ENCODE results near the gene OXCT1. TPM values are rescaled to one million over a fixed set of nuclear protein-coding genes. Genes with fewer than 3 reads are reported as not detected.
"Not testable (repeated sequence)": the region's sequence is repeated elsewhere in the genome, so short reads cannot be mapped to it uniquely, and the experiment has no call there.

OXCT1 gene
- total RNA-seq, 6 experiments from 2014 or later: 40.4 to 44.0 (median 40.8) TPM

- Mint-ChIP-seq H3K27me3 (ENCODE audit: insufficient read depth) (no peaks in the 10 kb centered on the region), H3K9me3 (no peaks in the 10 kb centered on the region), H3K27ac (no peak overlapping the region), H3K36me3 (ENCODE audit: low read depth) (peaks cover 28% of the 10 kb centered on the region), H3K4me1 (ENCODE audit: low read depth) (no peaks in the 10 kb centered on the region), H3K4me3 (no peak overlapping the region)
- no peak for TF ChIP-seq CTCF (IDR thresholded peaks at IDR 0.05)
- no peak for DNase-seq
These were observed 21.2 kb downstream of the OXCT1 start for GRCh38 chr5:41848983-41849382.

GRCh38 chr5:41845751-41846150, 24.5 kb downstream of the OXCT1 start:
- DNase-seq; H3K9me3 Mint-ChIP-seq; H3K4me1 Mint-ChIP-seq (ENCODE audit: low read depth); H3K27me3 Mint-ChIP-seq (ENCODE audit: insufficient read depth); H3K27ac Mint-ChIP-seq; H3K4me3 Mint-ChIP-seq: not testable (repeated sequence)
- H3K36me3 Mint-ChIP-seq (ENCODE audit: low read depth): peaks cover 17% of the 10 kb centered on the region

GRCh38 chr5:41844502-41844901, 25.7 kb downstream of the OXCT1 start:
- Mint-ChIP-seq H3K9me3 (no peaks in the 10 kb centered on the region), H3K4me3 (no peak overlapping the region), H3K4me1 (ENCODE audit: low read depth) (no peaks in the 10 kb centered on the region), H3K27me3 (ENCODE audit: insufficient read depth) (no peaks in the 10 kb centered on the region), H3K36me3 (ENCODE audit: low read depth) (peaks cover 9% of the 10 kb centered on the region), H3K27ac (no peak overlapping the region)
- TF ChIP-seq CTCF (IDR thresholded peaks at IDR 0.05): no peak
- no peak for DNase-seq

GRCh38 chr5:41843456-41844370, 26.5 kb downstream of the OXCT1 start:
- Mint-ChIP-seq H3K4me3 (no peak overlapping the region), H3K4me1 (ENCODE audit: low read depth) (no peaks in the 10 kb centered on the region), H3K27me3 (ENCODE audit: insufficient read depth) (no peaks in the 10 kb centered on the region), H3K36me3 (ENCODE audit: low read depth) (peaks cover under 1% of the 10 kb centered on the region), H3K27ac (no peak overlapping the region), H3K9me3 (no peaks in the 10 kb centered on the region)
- peak; percentile 58 for DNase-seq
- TF ChIP-seq CTCF (IDR thresholded peaks at IDR 0.05): peak; percentile 93

- Mint-ChIP-seq H3K4me3 (no peak overlapping the region), H3K27ac (no peak overlapping the region), H3K27me3 (ENCODE audit: insufficient read depth) (no peaks in the 10 kb centered on the region), H3K36me3 (ENCODE audit: low read depth) (no peaks in the 10 kb centered on the region; the same call in 1 of the 2 replicates), H3K4me1 (ENCODE audit: low read depth) (peaks cover 6% of the 10 kb centered on the region), H3K9me3 (no peaks in the 10 kb centered on the region)
- DNase-seq: no peak
- no peak for TF ChIP-seq CTCF (IDR thresholded peaks at IDR 0.05)
These were observed 27.4 kb downstream of the OXCT1 start for GRCh38 chr5:41842777-41843176.

GRCh38 chr5:41841325-41841724, 28.9 kb downstream of the OXCT1 start:
- DNase-seq: no peak
- no peak overlapping the region for H3K27ac Mint-ChIP-seq
- H3K27me3 Mint-ChIP-seq (ENCODE audit: insufficient read depth): no peaks in the 10 kb centered on the region
- no peak for TF ChIP-seq CTCF (IDR thresholded peaks at IDR 0.05)
- H3K9me3 Mint-ChIP-seq: no peaks in the 10 kb centered on the region
- no peaks in the 10 kb centered on the region; the same call in 1 of the 2 replicates for H3K36me3 Mint-ChIP-seq (ENCODE audit: low read depth)
- peaks cover 17% of the 10 kb centered on the region for H3K4me1 Mint-ChIP-seq (ENCODE audit: low read depth)
- H3K4me3 Mint-ChIP-seq: no peak overlapping the region

All from HFFc6 (cell line).